ENCODE measurements around the gene GNAZ.

GNAZ gene

GRCh38 chr22:23076896-23077572 lies 6.7 kb downstream of the GNAZ start:
- DNase-seq (ENCODE audit: insufficient read length, low spot score) (no peak), FAIRE-seq (no peak)
- TF ChIP-seq CTCF (IDR thresholded peaks at IDR 0.05; ENCODE audit: insufficient read depth, missing control alignments): no peak

GRCh38 chr22:23077627-23078461 lies 7.5 kb downstream of the GNAZ start:
- DNase-seq (ENCODE audit: insufficient read length, low spot score) (no peak), FAIRE-seq (no peak)
- TF ChIP-seq CTCF (IDR thresholded peaks at IDR 0.05; ENCODE audit: insufficient read depth, missing control alignments): no peak

- TF ChIP-seq CTCF (IDR thresholded peaks at IDR 0.05; ENCODE audit: insufficient read depth, missing control alignments): no peak
- DNase-seq (ENCODE audit: insufficient read length, low spot score) (no peak), FAIRE-seq (no peak)
Observed at GRCh38 chr22:23078462-23078787, 8.1 kb downstream of the GNAZ start.

- no peak for DNase-seq (ENCODE audit: insufficient read length, low spot score)
- no peak for TF ChIP-seq CTCF (IDR thresholded peaks at IDR 0.05; ENCODE audit: insufficient read depth, missing control alignments)
- no peak for FAIRE-seq
Observed at GRCh38 chr22:23079240-23079768, 9.0 kb downstream of the GNAZ start.

- no peak for DNase-seq (ENCODE audit: insufficient read length, low spot score)
- FAIRE-seq: no peak
- TF ChIP-seq CTCF (IDR thresholded peaks at IDR 0.05; ENCODE audit: insufficient read depth, missing control alignments): no peak
Observed at GRCh38 chr22:23079814-23080521, 9.6 kb downstream of the GNAZ start.

- no peak for TF ChIP-seq CTCF (IDR thresholded peaks at IDR 0.05; ENCODE audit: insufficient read depth, missing control alignments)
- DNase-seq (ENCODE audit: insufficient read length, low spot score) (no peak), FAIRE-seq (no peak)
Observed at GRCh38 chr22:23080613-23081290, 10.4 kb downstream of the GNAZ start.
